T-helper 2 cell treated with Interferon-gamma antibody and Interleukin-4, amounts not matched to agents 5 μg/mL and 100 μg/mL, for 36 hours (primary cell): Measurements from ENCODE around the gene GEMIN8.

Experiments
- DNase-seq: peaks from one replicate; pipeline ENCODE4 v3.0.0; 2021; ENCODE audit warnings: low spot score
- H3K27ac Mint-ChIP-seq: one replicate; pipeline ENCODE4 v1.8.0; 2021; ENCODE audit warnings: mild to moderate bottlenecking, mixed read lengths
- H3K27me3 Mint-ChIP-seq: one replicate; pipeline ENCODE4 v1.8.0; 2021; ENCODE audit warnings: low read depth, mixed read lengths
- H3K36me3 Mint-ChIP-seq: one replicate; pipeline ENCODE4 v1.8.0; 2021; ENCODE audit warnings: low read depth, mixed read lengths
- H3K4me1 Mint-ChIP-seq: one replicate; pipeline ENCODE4 v1.8.0; 2021; ENCODE audit warnings: low read depth, mixed read lengths
- H3K4me3 Mint-ChIP-seq: one replicate; pipeline ENCODE4 v1.8.0; 2022; ENCODE audit warnings: mild to moderate bottlenecking, moderate library complexity, mixed read lengths
- H3K9me3 Mint-ChIP-seq: one replicate; pipeline ENCODE4 v1.8.0; 2021; ENCODE audit warnings: mixed read lengths

GEMIN8 gene

GRCh38 chrX:14003028-14003427, 26.7 kb downstream of the GEMIN8 start:
- H3K4me3 Mint-ChIP-seq, result no peak overlapping the region
- H3K9me3 Mint-ChIP-seq, result no peaks in the 10 kb centered on the region
- peaks cover 4% of the 10 kb centered on the region for H3K4me1 Mint-ChIP-seq
- peaks cover 1% of the 10 kb centered on the region for H3K36me3 Mint-ChIP-seq
- H3K27me3 Mint-ChIP-seq, result no peaks in the 10 kb centered on the region
- no peak overlapping the region for H3K27ac Mint-ChIP-seq
- DNase-seq, result no peak

- Mint-ChIP-seq H3K36me3 (no peaks in the 10 kb centered on the region), H3K27me3 (no peaks in the 10 kb centered on the region), H3K27ac (no peak overlapping the region), H3K4me1 (no peaks in the 10 kb centered on the region), H3K4me3 (no peak overlapping the region), H3K9me3 (no peaks in the 10 kb centered on the region)
- no peak for DNase-seq
These were observed 33.0 kb downstream of the GEMIN8 start for GRCh38 chrX:13996650-13997049.

GRCh38 chrX:13994536-13995080, 35.1 kb downstream of the GEMIN8 start:
- Mint-ChIP-seq H3K27ac (no peak overlapping the region), H3K27me3 (no peaks in the 10 kb centered on the region), H3K36me3 (no peaks in the 10 kb centered on the region), H3K4me1 (no peaks in the 10 kb centered on the region), H3K9me3 (no peaks in the 10 kb centered on the region), H3K4me3 (no peak overlapping the region)
- DNase-seq, result no peak

GRCh38 chrX:13994104-13994503, 35.6 kb downstream of the GEMIN8 start:
- no peak overlapping the region for H3K4me3 Mint-ChIP-seq
- no peaks in the 10 kb centered on the region for H3K36me3 Mint-ChIP-seq
- no peaks in the 10 kb centered on the region for H3K27me3 Mint-ChIP-seq
- H3K9me3 Mint-ChIP-seq, result no peaks in the 10 kb centered on the region
- H3K4me1 Mint-ChIP-seq, result no peaks in the 10 kb centered on the region
- no peak for DNase-seq
- H3K27ac Mint-ChIP-seq, result no peak overlapping the region

GRCh38 chrX:13990126-13990800, 39.4 kb downstream of the GEMIN8 start:
- H3K27me3 Mint-ChIP-seq, result no peaks in the 10 kb centered on the region
- H3K9me3 Mint-ChIP-seq, result no peaks in the 10 kb centered on the region
- DNase-seq, result no peak
- H3K4me3 Mint-ChIP-seq, result no peak overlapping the region
- no peak overlapping the region for H3K27ac Mint-ChIP-seq
- peaks cover 5% of the 10 kb centered on the region for H3K4me1 Mint-ChIP-seq
- no peaks in the 10 kb centered on the region for H3K36me3 Mint-ChIP-seq

- Mint-ChIP-seq H3K36me3 (no peaks in the 10 kb centered on the region), H3K27me3 (no peaks in the 10 kb centered on the region)
- DNase-seq, result no peak
These were observed 43.8 kb downstream of the GEMIN8 start for GRCh38 chrX:13985697-13986435.

GRCh38 chrX:13983734-13984133, 46.0 kb downstream of the GEMIN8 start:
- no peak for DNase-seq
- Mint-ChIP-seq H3K36me3 (no peaks in the 10 kb centered on the region), H3K4me1 (peaks cover 7% of the 10 kb centered on the region), H3K27me3 (no peaks in the 10 kb centered on the region), H3K4me3 (no peak overlapping the region), H3K9me3 (no peaks in the 10 kb centered on the region), H3K27ac (no peak overlapping the region)

More at GRCh38 chrX:13985697-13986435, 43.8 kb downstream of the GEMIN8 start:
- Mint-ChIP-seq H3K27ac (peak overlapping the region; percentile 8), H3K4me1 (peaks cover 7% of the 10 kb centered on the region), H3K4me3 (no peak overlapping the region), H3K9me3 (no peaks in the 10 kb centered on the region)

GRCh38 chrX:13968198-13968597, 61.5 kb downstream of the GEMIN8 start:
- Mint-ChIP-seq H3K9me3 (no peaks in the 10 kb centered on the region), H3K4me1 (no peaks in the 10 kb centered on the region), H3K4me3 (no peak overlapping the region), H3K27me3 (no peaks in the 10 kb centered on the region), H3K36me3 (no peaks in the 10 kb centered on the region), H3K27ac (no peak overlapping the region)
- DNase-seq, result no peak

- Mint-ChIP-seq H3K4me1 (no peaks in the 10 kb centered on the region), H3K9me3 (no peaks in the 10 kb centered on the region)
- DNase-seq, result no peak
These were observed 62.1 kb downstream of the GEMIN8 start for GRCh38 chrX:13967636-13968035.

GRCh38 chrX:13966793-13967125, 62.9 kb downstream of the GEMIN8 start:
- H3K4me1 Mint-ChIP-seq, result no peaks in the 10 kb centered on the region
- no peaks in the 10 kb centered on the region for H3K36me3 Mint-ChIP-seq
- no peaks in the 10 kb centered on the region for H3K9me3 Mint-ChIP-seq
- H3K27ac Mint-ChIP-seq, result no peak overlapping the region
- DNase-seq, result no peak
- H3K27me3 Mint-ChIP-seq, result no peaks in the 10 kb centered on the region
- no peak overlapping the region for H3K4me3 Mint-ChIP-seq

More at GRCh38 chrX:13967636-13968035, 62.1 kb downstream of the GEMIN8 start:
- Mint-ChIP-seq H3K4me3 (no peak overlapping the region), H3K27ac (no peak overlapping the region), H3K36me3 (no peaks in the 10 kb centered on the region), H3K27me3 (no peaks in the 10 kb centered on the region)

- no peak overlapping the region for H3K4me3 Mint-ChIP-seq
- no peaks in the 10 kb centered on the region for H3K9me3 Mint-ChIP-seq
- no peaks in the 10 kb centered on the region for H3K4me1 Mint-ChIP-seq
- no peak overlapping the region for H3K27ac Mint-ChIP-seq
- no peaks in the 10 kb centered on the region for H3K36me3 Mint-ChIP-seq
- no peak for DNase-seq
- no peaks in the 10 kb centered on the region for H3K27me3 Mint-ChIP-seq
These were observed 63.5 kb downstream of the GEMIN8 start for GRCh38 chrX:13966071-13966792.

- H3K27me3 Mint-ChIP-seq, result no peaks in the 10 kb centered on the region
- no peak for DNase-seq
- no peak overlapping the region for H3K4me3 Mint-ChIP-seq
These were observed 64.2 kb downstream of the GEMIN8 start for GRCh38 chrX:13965531-13965930.

GRCh38 chrX:13956998-13957397, 72.7 kb downstream of the GEMIN8 start:
- Mint-ChIP-seq H3K27ac (no peak overlapping the region), H3K4me3 (no peak overlapping the region), H3K4me1 (peaks cover 4% of the 10 kb centered on the region), H3K36me3 (no peaks in the 10 kb centered on the region), H3K9me3 (no peaks in the 10 kb centered on the region), H3K27me3 (no peaks in the 10 kb centered on the region)
- no peak for DNase-seq

More at GRCh38 chrX:13965531-13965930, 64.2 kb downstream of the GEMIN8 start:
- no peaks in the 10 kb centered on the region for H3K9me3 Mint-ChIP-seq
- no peak overlapping the region for H3K27ac Mint-ChIP-seq
- no peaks in the 10 kb centered on the region for H3K36me3 Mint-ChIP-seq
- no peaks in the 10 kb centered on the region for H3K4me1 Mint-ChIP-seq
